PC-9 (cell line): ENCODE measurements around the gene NRGN. TPM values are rescaled to one million over a fixed set of nuclear protein-coding genes. Genes with fewer than 3 reads are reported as not detected.

Experiments used
- BruUV-seq: library from RNA; stranded (reverse); fragments of 400-500 nt; replicated peaks from 2 replicates; lab custom pipeline; 2021; lab: Mats Ljungman, UMichigan
- CTCF ChIA-PET: fragments of 300-600 bp; sonication (Branson Sonifier 250); formaldehyde crosslinking; loops from one replicate; lab custom pipeline; 2022; ENCODE audit warnings: antibody characterized with exemption; lab: Charles Lee
- POLR2A ChIA-PET: fragments of 300-600 bp; sonication (Branson Sonifier 250); formaldehyde crosslinking; loops from one replicate; lab custom pipeline; 2022; ENCODE audit warnings: antibody characterized with exemption; ENCODE audit not compliant: unreplicated experiment; lab: Charles Lee
- DNase-seq, 2 experiments: peaks; one replicate each; pipeline versions ENCODE4 v3.0.0 to v3.0.0-alpha.2; 2015 to 2022; ENCODE audit warnings: mixed read lengths in 1 of 2
- H2AFZ ChIP-seq: fragments of 200-600 bp; sonication (generic); 2 replicates; pipeline ENCODE4 v1.8.1; 2017; ENCODE audit warnings: antibody characterized with exemption
- H3F3A ChIP-seq: fragments of 200-600 bp; sonication (generic); 2 replicates; pipeline ENCODE4 v1.8.1; 2017; ENCODE audit warnings: antibody characterized with exemption, mild to moderate bottlenecking, low read depth; ENCODE audit not compliant: insufficient read depth
- H3K27ac ChIP-seq: fragments of 200-600 bp; sonication (generic); 2 replicates; pipeline ENCODE4 v1.6.1; 2016; ENCODE audit warnings: mixed run types
- H3K27me3 ChIP-seq: fragments of 200-600 bp; sonication (generic); 2 replicates; pipeline ENCODE4 v1.6.1; 2016; ENCODE audit warnings: low read depth, mixed run types; ENCODE audit not compliant: insufficient read depth
- H3K36me3 ChIP-seq: fragments of 200-600 bp; sonication (generic); 2 replicates; pipeline ENCODE4 v1.6.1; 2016; ENCODE audit warnings: low read depth, mixed run types
- H3K4me1 ChIP-seq: fragments of 200-600 bp; sonication (generic); replicated peaks from 2 replicates; pipeline ENCODE4 v1.6.1; 2016; ENCODE audit warnings: mixed run types; ENCODE audit not compliant: insufficient read depth
- H3K4me2 ChIP-seq: fragments of 200-600 bp; sonication (generic); 2 replicates; pipeline ENCODE4 v1.6.1; 2017; ENCODE audit warnings: mixed run types
- H3K4me3 ChIP-seq: fragments of 200-600 bp; sonication (generic); 2 replicates; pipeline ENCODE4 v1.6.1; 2016; ENCODE audit warnings: mixed run types
- H3K79me2 ChIP-seq: fragments of 200-600 bp; sonication (generic); 2 replicates; pipeline ENCODE4 v1.6.1; 2017; ENCODE audit warnings: low read depth, mixed run types
- H3K9me2 ChIP-seq: fragments of 200-600 bp; sonication (generic); 2 replicates; pipeline ENCODE4 v1.8.1; 2017; ENCODE audit warnings: mild to moderate bottlenecking; ENCODE audit not compliant: insufficient read depth
- H3K9me3 ChIP-seq: fragments of 200-600 bp; sonication (generic); 2 replicates; pipeline ENCODE4 v1.8.1; 2016; ENCODE audit warnings: low read depth; ENCODE audit not compliant: insufficient read depth
- H4K20me1 ChIP-seq: fragments of 200-600 bp; sonication (generic); 2 replicates; pipeline ENCODE4 v1.8.1; 2017; ENCODE audit not compliant: insufficient read depth
- CTCF ChIP-seq: fragments of 200-600 bp; sonication (generic); conservative IDR thresholded peaks from 2 replicates; pipeline ENCODE4 v1.6.1; 2017; ENCODE audit warnings: mixed run types, antibody characterized with exemption, mild to moderate bottlenecking, moderate library complexity
- EZH2 ChIP-seq: fragments of 200-600 bp; sonication (generic); IDR thresholded peaks from 2 replicates; pipeline ENCODE4 v1.8.0; 2017; ENCODE audit warnings: antibody characterized with exemption, low read depth
- intact Hi-C: fragments of 100-400 bp; cut with micrococcal nuclease; formaldehyde crosslinking; loops from one replicate; pipeline ENCODE4 v1.10.0; 2022; ENCODE audit not compliant: unreplicated experiment
- total RNA-seq: library from RNA; stranded (reverse); gene quantifications from 2 replicates; pipeline ENCODE4 v1.2.3, GENCODE V29; 2021

NRGN gene
- total RNA-seq, 1 experiment from 2014 or later: 10.2 TPM

- H3K4me3 ChIP-seq: no peak overlapping the region
- no peak overlapping the region for H3K27ac ChIP-seq
- H3K9me3 ChIP-seq: no peaks in the 10 kb centered on the region
- CTCF ChIA-PET: no interaction called here
- no peak for DNase-seq
- H2AFZ ChIP-seq: no peak overlapping the region
- BruUV-seq: no TSS peak
- H3K9me2 ChIP-seq: no peaks in the 10 kb centered on the region
- peaks cover 40% of the 10 kb centered on the region for H3K27me3 ChIP-seq
- no peaks in the 10 kb centered on the region for H3K79me2 ChIP-seq
- H4K20me1 ChIP-seq: no peaks in the 10 kb centered on the region
- intact Hi-C loops: no loop called here
- TF ChIP-seq EZH2: no peak
- TF ChIP-seq CTCF: no peak
- H3F3A ChIP-seq: no peaks in the 10 kb centered on the region
- H3K36me3 ChIP-seq: no peaks in the 10 kb centered on the region
- POLR2A ChIA-PET: interaction anchor here (0.6 kb wide), 1 partner anchor 23 kb away, joined by 6 read pairs; no protein-coding TSS in a partner anchor
- no peaks in the 10 kb centered on the region for H3K4me1 ChIP-seq
- no peak overlapping the region for H3K4me2 ChIP-seq
Measured at GRCh38 chr11:124716591-124716990, 23.2 kb upstream of the NRGN start.

- Histone ChIP-seq H3K4me3 (no peak overlapping the region), H3K36me3 (no peaks in the 10 kb centered on the region), H3K4me2 (no peak overlapping the region), H3K27ac (no peak overlapping the region), H3K9me2 (no peaks in the 10 kb centered on the region), H3F3A (no peaks in the 10 kb centered on the region), H3K9me3 (no peaks in the 10 kb centered on the region), H2AFZ (no peak overlapping the region), H3K4me1 (no peaks in the 10 kb centered on the region), H3K27me3 (peaks cover 47% of the 10 kb centered on the region), H3K79me2 (no peaks in the 10 kb centered on the region), H4K20me1 (no peaks in the 10 kb centered on the region)
- CTCF ChIA-PET: no interaction called here
- BruUV-seq: no TSS peak
- intact Hi-C loops: no loop called here
- POLR2A ChIA-PET: no interaction called here
- no peak for DNase-seq
- no peak for TF ChIP-seq EZH2
Measured at GRCh38 chr11:124717421-124717785, 22.3 kb upstream of the NRGN start.

- Histone ChIP-seq H3K27me3 (peaks cover 53% of the 10 kb centered on the region), H3K9me2 (no peaks in the 10 kb centered on the region), H3K27ac (no peak overlapping the region), H3K4me3 (no peak overlapping the region), H3F3A (no peaks in the 10 kb centered on the region), H4K20me1 (no peaks in the 10 kb centered on the region), H3K9me3 (no peaks in the 10 kb centered on the region), H3K79me2 (no peaks in the 10 kb centered on the region), H3K4me1 (no peaks in the 10 kb centered on the region), H3K4me2 (no peak overlapping the region), H2AFZ (no peak overlapping the region), H3K36me3 (no peaks in the 10 kb centered on the region)
- no TSS peak for BruUV-seq
- intact Hi-C loops: no loop called here
- no peak for TF ChIP-seq EZH2
- TF ChIP-seq CTCF: no peak
- no peak for DNase-seq
- ChIA-PET POLR2A (no interaction called here), CTCF (no interaction called here)
Measured at GRCh38 chr11:124717786-124718651, 21.7 kb upstream of the NRGN start.
